CD4-positive, alpha-beta T cell treated with Interleukin-15 for 4 hours (primary cell): ENCODE data around the gene MICAL3.

Experiments used
- DNase-seq: peaks from one replicate; pipeline ENCODE4 v3.0.0-alpha.2; 2020; ENCODE audit warnings: low spot score

MICAL3 gene

GRCh38 chr22:17912945-17913721, 111.2 kb downstream of the MICAL3 start:
- no peak for DNase-seq

GRCh38 chr22:17911887-17912286, 112.5 kb downstream of the MICAL3 start:
- no peak for DNase-seq

- DNase-seq = no peak
Observed at GRCh38 chr22:17911312-17911705, 113.1 kb downstream of the MICAL3 start.

- DNase-seq = no peak
Observed at GRCh38 chr22:17910561-17911311, 113.6 kb downstream of the MICAL3 start.

GRCh38 chr22:17907748-17908051, 116.7 kb downstream of the MICAL3 start:
- DNase-seq = no peak

- DNase-seq = no peak
Observed at GRCh38 chr22:17906978-17907747, 117.2 kb downstream of the MICAL3 start.

GRCh38 chr22:17905445-17905844, 118.9 kb downstream of the MICAL3 start:
- no peak for DNase-seq

GRCh38 chr22:17903564-17904295, 120.6 kb downstream of the MICAL3 start:
- DNase-seq = no peak

- no peak for DNase-seq
Observed at GRCh38 chr22:17902960-17903359, 121.4 kb downstream of the MICAL3 start.

GRCh38 chr22:17898375-17898774, 126.0 kb downstream of the MICAL3 start:
- DNase-seq = no peak

GRCh38 chr22:17897858-17898257, 126.5 kb downstream of the MICAL3 start:
- no peak for DNase-seq

GRCh38 chr22:17897426-17897825, 126.9 kb downstream of the MICAL3 start:
- DNase-seq = no peak

- DNase-seq = no peak
Observed at GRCh38 chr22:17896586-17896985, 127.8 kb downstream of the MICAL3 start.

- no peak for DNase-seq
Observed at GRCh38 chr22:17893900-17894535, 130.3 kb downstream of the MICAL3 start.

- no peak for DNase-seq
Observed at GRCh38 chr22:17892376-17892775, 132.0 kb downstream of the MICAL3 start.

- DNase-seq = no peak
Observed at GRCh38 chr22:17891481-17892167, 132.7 kb downstream of the MICAL3 start.

- DNase-seq = no peak
Observed at GRCh38 chr22:17890892-17891291, 133.5 kb downstream of the MICAL3 start.

GRCh38 chr22:17890245-17890671, 134.1 kb downstream of the MICAL3 start:
- no peak for DNase-seq

- DNase-seq = no peak
Observed at GRCh38 chr22:17888855-17889254, 135.5 kb downstream of the MICAL3 start.

- no peak for DNase-seq
Observed at GRCh38 chr22:17888439-17888838, 135.9 kb downstream of the MICAL3 start.

- no peak for DNase-seq
Observed at GRCh38 chr22:17884893-17885292, 139.5 kb downstream of the MICAL3 start.
